ENCODE data around the gene PSIP1. TPM values are rescaled to one million over a fixed set of nuclear protein-coding genes. Genes with fewer than 3 reads are reported as not detected.

PSIP1 gene
- total RNA-seq, 1 experiment from 2014 or later, result 302 TPM

GRCh38 chr9:15469406-15469805 is 41.4 kb downstream of the PSIP1 start (continued):
- TF ChIP-seq MYBL2 (CRISPR knock-in tag; IDR thresholded peaks at IDR 0.05) (no peak), PRRX2 (CRISPR knock-in tag; IDR thresholded peaks at IDR 0.05) (no peak), ZNF281 (CRISPR knock-in tag; IDR thresholded peaks at IDR 0.05) (no peak), SMAD3 (CRISPR knock-in tag; IDR thresholded peaks at IDR 0.05; ENCODE audit: borderline replicate concordance) (no peak)

GRCh38 chr9:15468145-15468544 is 42.6 kb downstream of the PSIP1 start:
- Mint-ChIP-seq H3K4me1 (no peaks in the 10 kb centered on the region), H3K4me3 (no peak overlapping the region), H3K36me3 (peaks cover 80% of the 10 kb centered on the region), H3K27me3 (ENCODE audit: low read depth) (no peaks in the 10 kb centered on the region), H3K9me3 (no peaks in the 10 kb centered on the region), H3K27ac (no peak overlapping the region)
- ChIA-PET POLR2A (no interaction called here), CTCF (no interaction called here)
- DNase-seq (ENCODE audit: low spot score) (no peak), ATAC-seq (no peak)
- TF ChIP-seq PRDM15 (CRISPR knock-in tag; IDR thresholded peaks at IDR 0.05), result no peak
- TF ChIP-seq USF1 (CRISPR knock-in tag; IDR thresholded peaks at IDR 0.05), result no peak
- TF ChIP-seq MLX (CRISPR knock-in tag; IDR thresholded peaks at IDR 0.05), result no peak
- TF ChIP-seq ESRRA (CRISPR knock-in tag; IDR thresholded peaks at IDR 0.05; ENCODE audit: borderline replicate concordance), result no peak
- TF ChIP-seq CBFB (CRISPR knock-in tag; IDR thresholded peaks at IDR 0.05; ENCODE audit: low read depth), result no peak
- TF ChIP-seq ZNF281 (CRISPR knock-in tag; IDR thresholded peaks at IDR 0.05), result no peak
- no peak for TF ChIP-seq USF2 (CRISPR knock-in tag; IDR thresholded peaks at IDR 0.05)
- no peak for TF ChIP-seq NR3C1 (CRISPR knock-in tag; conservative IDR thresholded peaks at IDR 0.05; ENCODE audit: low read depth)
- no peak for TF ChIP-seq FOXJ3 (CRISPR knock-in tag; IDR thresholded peaks at IDR 0.05; ENCODE audit: borderline replicate concordance)
- no peak for TF ChIP-seq ZMAT4 (CRISPR knock-in tag; IDR thresholded peaks at IDR 0.05)

Measured in WTC11 (cell line).